H1 (cell line): ENCODE results near the gene ZDHHC22. TPM values are rescaled to one million over a fixed set of nuclear protein-coding genes. Genes with fewer than 3 reads are reported as not detected.

Experiments
- ASH2L ChIP-seq: fragments of 200-600, 300-600 bp; sonication (generic); IDR thresholded peaks from one replicate; pipeline ENCODE4 v1.7.1; 2017; ENCODE audit warnings: low read length
- BCL11A ChIP-seq, 2 experiments: IDR thresholded peaks; one replicate each; pipeline ENCODE4 v1.6.1; 2011; ENCODE audit warnings: low read depth in 2 of 2, low read length in 2 of 2, mild to moderate bottlenecking in 2 of 2
- CBX8 ChIP-seq: fragments of 300-800, 300-1000 bp; sonication (generic); IDR thresholded peaks from 2 replicates; pipeline ENCODE4 v1.7.1; 2016; ENCODE audit warnings: low read depth, low read length, borderline replicate concordance
- CHD1 ChIP-seq: IDR thresholded peaks from 2 replicates; pipeline ENCODE4 v1.6.1; 2012; ENCODE audit warnings: low read depth, low read length, improper control_type of control experiment
- CHD2 ChIP-seq: IDR thresholded peaks from 2 replicates; pipeline ENCODE4 v1.6.1; 2012; ENCODE audit warnings: low read length, improper control_type of control experiment
- CREB1 ChIP-seq: IDR thresholded peaks from 2 replicates; pipeline ENCODE4 v1.6.1; 2012; ENCODE audit warnings: inconsistent platforms
- EP300 ChIP-seq, 2 experiments: IDR thresholded peaks; 1 replicate in 1 of 2; 2 replicates in 1 of 2; pipeline ENCODE4 v1.6.1; 2011 to 2012; ENCODE audit warnings: low read depth in 2 of 2, low read length in 2 of 2, mild to moderate bottlenecking in 2 of 2, borderline replicate concordance in 1 of 2, inconsistent platforms in 1 of 2, moderate library complexity in 1 of 2
- GABPA ChIP-seq: IDR thresholded peaks from 2 replicates; pipeline ENCODE4 v1.6.1; 2011; ENCODE audit warnings: mild to moderate bottlenecking, low read length, moderate library complexity, borderline replicate concordance; ENCODE audit not compliant: insufficient read depth
- KDM1A ChIP-seq: fragments of 200-600, 300-600 bp; sonication (generic); IDR thresholded peaks from 2 replicates; pipeline ENCODE4 v1.7.1; 2016; ENCODE audit warnings: mild to moderate bottlenecking, low read length, borderline replicate concordance
- MAX ChIP-seq: IDR thresholded peaks from 2 replicates; pipeline ENCODE4 v1.6.1; 2012; ENCODE audit warnings: inconsistent platforms
- NRF1 ChIP-seq: IDR thresholded peaks from 2 replicates; pipeline ENCODE4 v1.6.1; 2011; ENCODE audit warnings: mild to moderate bottlenecking, low read depth, low read length, improper control_type of control experiment
- PHF8 ChIP-seq: fragments of 200-600 bp; sonication (generic); conservative IDR thresholded peaks from 2 replicates; pipeline ENCODE4 v1.7.1; 2012; ENCODE audit warnings: low read depth, mild to moderate bottlenecking, inconsistent platforms, low read length, moderate library complexity
- POLR2AphosphoS5 ChIP-seq: IDR thresholded peaks from 2 replicates; pipeline ENCODE4 v1.6.1; 2011; ENCODE audit warnings: low read depth, low read length
- SP2 ChIP-seq: IDR thresholded peaks from 2 replicates; pipeline ENCODE4 v1.6.1; 2012; ENCODE audit warnings: mild to moderate bottlenecking, low read length, inconsistent platforms
- SP4 ChIP-seq: IDR thresholded peaks from 2 replicates; pipeline ENCODE4 v1.6.1; 2012; ENCODE audit warnings: low read length, inconsistent platforms
- TAF7 ChIP-seq: optimal IDR thresholded peaks from 2 replicates; pipeline ENCODE3; 2011; ENCODE audit warnings: low read depth, mild to moderate bottlenecking, inconsistent platforms, low read length, moderate library complexity, borderline replicate concordance
- TBP ChIP-seq: IDR thresholded peaks from 2 replicates; pipeline ENCODE4 v1.6.1; 2011; ENCODE audit warnings: low read depth, low read length, improper control_type of control experiment
- USF2 ChIP-seq: IDR thresholded peaks from 2 replicates; pipeline ENCODE4 v1.6.1; 2011; ENCODE audit warnings: low read length, improper control_type of control experiment
- YY1 ChIP-seq: IDR thresholded peaks from 2 replicates; pipeline ENCODE4 v1.6.1; 2011; ENCODE audit warnings: low read depth, mild to moderate bottlenecking, low read length
- polyA plus RNA-seq, 7 experiments: library from polyadenylated mRNA; depleted of rRNA in 3 of 7; stranded (reverse) in 5 of 7; unstranded in 2 of 7; fragments of >200 nt in 5 of 7; fragments of 200-250 nt in 2 of 7; gene quantifications; 1 replicate in 5 of 7; 2 replicates in 1 of 7; 4 replicates in 1 of 7; pipeline versions ENCODE4 v1.2.1 to v1.2.3, GENCODE V29; 2011 to 2013; ENCODE audit warnings: missing spikeins in 2 of 7, mixed read lengths in 2 of 7
- total RNA-seq: library from RNA; stranded (reverse); fragmentation: NEBNext Ultra II Directional; extraction: Animal tissue kit (Norgen Biotek cat#: 25700); gene quantifications from 2 replicates; pipeline ENCODE4 v1.2.1, GENCODE V29; 2021

The ZDHHC22 gene
- total and polyA plus RNA-seq, 2 of the 8 experiments (the other 6 are each of a cell fraction or from before 2014, with no cell fraction given): 23.8 to 55.2 TPM

GRCh38 chr14:77097700-77098528 is 43.7 kb downstream of the ZDHHC22 start, which contains the start of gene CIPC (continued):
- peak; percentile 43 for TF ChIP-seq PHF8
- TF ChIP-seq CHD2: no peak
- TF ChIP-seq ASH2L: peak; percentile 93
- TF ChIP-seq SP2: peak; percentile 100
- peak; percentile 91; the same call in 1 of the 2 replicates for TF ChIP-seq SP4
- peak; percentile 93 for TF ChIP-seq USF2
- TF ChIP-seq TBP: peak; percentile 65; the same call in 1 of the 2 replicates
- no peak for TF ChIP-seq BCL11A (IDR thresholded peaks at IDR 0.05; ENCODE audit: low read depth in 2 of 2, low read length in 2 of 2)
- TF ChIP-seq TAF7: peak; percentile 10
- 0 out of 2 replicates have a peak, but pooled peaks have one; percentile 29 for TF ChIP-seq KDM1A
- TF ChIP-seq MAX: peak; percentile 97
- peak; percentile 80 for TF ChIP-seq NRF1
- TF ChIP-seq CREB1: peak; percentile 78; the same call in 1 of the 2 replicates
- no peak for TF ChIP-seq CHD1
- TF ChIP-seq CBX8: no peak
- peak; percentile 98 for TF ChIP-seq YY1
- TF ChIP-seq GABPA: no peak
- peak in 1 of 2 experiments; percentile 60; a peak in 1 of 3 replicates for TF ChIP-seq EP300 (IDR thresholded peaks at IDR 0.05; ENCODE audit: borderline replicate concordance in 1 of 2, low read depth in 2 of 2, low read length in 2 of 2)
- TF ChIP-seq POLR2AphosphoS5: peak; percentile 40; the same call in 1 of the 2 replicates
- TF ChIP-seq, all 59 proteins: peak for 30
